ENCODE results near the gene EPHA10. TPM values are rescaled to one million over a fixed set of nuclear protein-coding genes. Genes with fewer than 3 reads are reported as not detected.

Gene EPHA10
- under 1 TPM in 4 of 7 donors, not detected in 3; 0.07 to 0.43 (median 0.26) TPM for total RNA-seq
- under 1 TPM; 0.02 to 0.10 (median 0.02) TPM for polyA plus RNA-seq
- long read RNA-seq, donor 1: 0 reads
- long read RNA-seq, donor 2: 0 reads

DNA sequence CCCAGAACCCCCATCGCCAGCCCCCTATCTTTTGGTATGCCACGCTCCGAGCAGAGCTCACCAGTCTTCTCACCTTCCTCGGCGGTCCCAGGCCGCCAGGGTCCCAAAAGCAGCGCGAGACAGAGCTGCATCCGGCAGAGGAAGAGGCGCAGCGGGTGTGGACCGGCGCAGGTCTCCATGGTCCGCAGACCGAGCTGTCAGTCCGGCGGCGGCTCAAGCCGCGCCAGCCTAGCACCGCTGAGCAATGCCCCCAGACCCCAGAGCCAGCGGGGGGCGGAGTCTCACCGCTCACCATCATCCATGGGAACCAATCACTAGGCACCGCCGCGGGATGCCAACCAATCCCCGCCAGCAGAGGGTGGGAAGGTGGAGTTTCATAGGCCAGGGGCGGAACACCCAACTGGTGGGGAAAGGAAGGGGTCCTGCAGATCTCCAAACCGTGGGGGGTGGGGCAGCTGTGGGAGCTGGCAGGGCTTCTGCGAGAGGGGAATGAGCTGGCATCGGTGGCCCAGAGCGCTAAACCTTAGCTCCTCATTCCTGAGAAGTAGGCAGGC, at the start of gene EPHA10:
TSS of gene EPHA10 (minus strand) at position 233 of the 554 bp plus-strand sequence. CDS start at position 179, 54 bp downstream.
- H3K36me3 ChIP-seq: no peaks in the 10 kb centered on the region
- peaks cover 0 to 18% (median 0%) of the 10 kb centered on the region in 6 donors for H3K4me1 ChIP-seq
- peaks cover 0 to 4% (median 0%) of the 10 kb centered on the region in 8 donors for H3K9me3 ChIP-seq
- 6 to 10% (median 8%) methylated on average over 20 to 33 of the region's 33 CpGs for WGBS, 5 donors
- peak within 1 kb of the TSS in 1 of 8 donors; percentile 28 for H3K4me3 ChIP-seq
- TF ChIP-seq POLR2A (IDR thresholded peaks at IDR 0.05) (no peak), POLR2AphosphoS5 (IDR thresholded peaks at IDR 0.05) (no peak)
- TF ChIP-seq, protein P1, sequence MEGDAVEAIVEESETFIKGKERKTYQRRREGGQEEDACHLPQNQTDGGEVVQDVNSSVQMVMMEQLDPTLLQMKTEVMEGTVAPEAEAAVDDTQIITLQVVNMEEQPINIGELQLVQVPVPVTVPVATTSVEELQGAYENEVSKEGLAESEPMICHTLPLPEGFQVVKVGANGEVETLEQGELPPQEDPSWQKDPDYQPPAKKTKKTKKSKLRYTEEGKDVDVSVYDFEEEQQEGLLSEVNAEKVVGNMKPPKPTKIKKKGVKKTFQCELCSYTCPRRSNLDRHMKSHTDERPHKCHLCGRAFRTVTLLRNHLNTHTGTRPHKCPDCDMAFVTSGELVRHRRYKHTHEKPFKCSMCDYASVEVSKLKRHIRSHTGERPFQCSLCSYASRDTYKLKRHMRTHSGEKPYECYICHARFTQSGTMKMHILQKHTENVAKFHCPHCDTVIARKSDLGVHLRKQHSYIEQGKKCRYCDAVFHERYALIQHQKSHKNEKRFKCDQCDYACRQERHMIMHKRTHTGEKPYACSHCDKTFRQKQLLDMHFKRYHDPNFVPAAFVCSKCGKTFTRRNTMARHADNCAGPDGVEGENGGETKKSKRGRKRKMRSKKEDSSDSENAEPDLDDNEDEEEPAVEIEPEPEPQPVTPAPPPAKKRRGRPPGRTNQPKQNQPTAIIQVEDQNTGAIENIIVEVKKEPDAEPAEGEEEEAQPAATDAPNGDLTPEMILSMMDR (IDR thresholded peaks at IDR 0.05 in 8 of 11, conservative IDR thresholded peaks at IDR 0.05 in 3 of 11): no peak
- no peak within 1 kb of the TSS for H3K27ac ChIP-seq
- H3K27me3 ChIP-seq (replicated peaks in 1 of 7): peaks cover 0 to 100% (median 55%) of the 10 kb centered on the region in 7 donors
- intact Hi-C loops (cut with DNase I; ENCODE audit: low total_unique reads): no loop called here
- no peak for DNase-seq

- TF ChIP-seq POLR2AphosphoS5 (IDR thresholded peaks at IDR 0.05) (no peak), POLR2A (IDR thresholded peaks at IDR 0.05) (no peak)
- TF ChIP-seq, protein P1 (IDR thresholded peaks at IDR 0.05 in 8 of 11, conservative IDR thresholded peaks at IDR 0.05 in 3 of 11): no peak
- H3K27me3 ChIP-seq (replicated peaks in 1 of 7): no peaks in the 10 kb centered on the region
- DNase-seq: no peak
- no peaks in the 10 kb centered on the region for H3K9me3 ChIP-seq
- H3K27ac ChIP-seq: no peak overlapping the region
- H3K36me3 ChIP-seq: peaks cover 0 to 72% (median 39%) of the 10 kb centered on the region in 6 donors
- intact Hi-C loops (cut with DNase I; ENCODE audit: low total_unique reads): no loop called here
- H3K4me1 ChIP-seq: peaks cover 3 to 39% (median 18%) of the 10 kb centered on the region in 6 donors
- WGBS, 5 donors: 91 to 97% (median 96%) methylated on average over 7 of the region's 7 CpGs
- no peak overlapping the region for H3K4me3 ChIP-seq
These were observed 49.3 kb upstream of the EPHA10 start for GRCh38 chr1:37814252-37814651.

DNA sequence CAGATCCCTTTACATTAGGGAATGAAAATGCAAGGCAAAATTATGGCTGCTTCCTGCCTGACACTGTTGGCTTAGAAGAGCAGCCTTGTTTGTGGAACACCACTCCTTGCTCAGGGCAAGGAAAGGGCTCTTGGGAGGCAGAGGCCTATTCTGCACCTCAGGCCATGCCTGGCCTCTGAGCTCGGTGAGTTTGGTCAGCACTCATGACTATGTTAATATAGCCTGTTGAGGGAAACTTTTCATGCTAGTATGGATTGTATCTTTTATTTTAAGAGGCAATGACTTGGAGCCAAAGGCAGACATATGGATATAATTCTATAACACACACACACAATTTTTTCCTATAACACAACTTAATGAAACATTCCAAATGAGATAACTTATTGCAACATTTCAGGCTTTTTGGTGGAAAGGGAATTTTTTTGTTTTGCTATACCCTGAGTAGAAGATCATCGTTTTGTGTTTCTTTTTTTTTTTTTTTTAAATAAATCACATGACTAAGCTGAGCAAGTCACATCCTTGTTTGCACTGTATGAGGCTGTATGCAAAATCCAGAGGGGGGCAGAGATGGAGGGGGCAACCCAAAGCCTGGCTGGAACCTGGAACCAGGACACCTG, 48.7 kb upstream of the EPHA10 start:
- H3K27ac ChIP-seq: no peak overlapping the region
- DNase-seq: no peak
- H3K9me3 ChIP-seq: no peaks in the 10 kb centered on the region
- intact Hi-C loops (cut with DNase I; ENCODE audit: low total_unique reads): no loop called here
- WGBS, 5 donors: 84 to 92% (median 88%) methylated on average over 2 of the region's 2 CpGs
- H3K36me3 ChIP-seq: peaks cover 0 to 66% (median 35%) of the 10 kb centered on the region in 6 donors
- H3K4me3 ChIP-seq: no peak overlapping the region
- TF ChIP-seq, protein P1 (IDR thresholded peaks at IDR 0.05 in 8 of 11, conservative IDR thresholded peaks at IDR 0.05 in 3 of 11): no peak
- TF ChIP-seq POLR2AphosphoS5 (IDR thresholded peaks at IDR 0.05) (no peak), POLR2A (IDR thresholded peaks at IDR 0.05) (no peak)
- no peaks in the 10 kb centered on the region for H3K27me3 ChIP-seq (replicated peaks in 1 of 7)
- peaks cover 9 to 41% (median 24%) of the 10 kb centered on the region in 6 donors for H3K4me1 ChIP-seq

- Histone ChIP-seq H3K9me3 (no peaks in the 10 kb centered on the region), H3K4me3 (no peak overlapping the region), H3K27me3 (replicated peaks in 1 of 7) (no peaks in the 10 kb centered on the region), H3K27ac (peak overlapping the region in 2 of 8 donors; percentile 32 to 43), H3K36me3 (peaks cover 0 to 51% (median 24%) of the 10 kb centered on the region in 6 donors), H3K4me1 (peaks cover 20 to 60% (median 40%) of the 10 kb centered on the region in 6 donors)
- intact Hi-C loops (cut with DNase I; ENCODE audit: low total_unique reads): no loop called here
- TF ChIP-seq POLR2A (IDR thresholded peaks at IDR 0.05) (no peak), POLR2AphosphoS5 (IDR thresholded peaks at IDR 0.05) (peak in 1 of 3 donors; percentile 32)
- TF ChIP-seq, protein P1 (IDR thresholded peaks at IDR 0.05 in 8 of 11, conservative IDR thresholded peaks at IDR 0.05 in 3 of 11): peak; percentile 50 to 90 (median 79)
- peak; percentile 90 for DNase-seq
- 29 to 36% (median 30%) methylated on average over 7 of the region's 7 CpGs for WGBS, 5 donors
These were observed 46.2 kb upstream of the EPHA10 start for GRCh38 chr1:37811027-37811655.

All from spleen (tissue), 13 donors.